H9 (cell line): ENCODE results near the gene RAF1. TPM values are rescaled to one million over a fixed set of nuclear protein-coding genes. Genes with fewer than 3 reads are reported as not detected.

Experiments
- DNase-seq: peaks from one replicate; pipeline ENCODE4 v3.0.0-alpha.2; 2017
- H2AFZ ChIP-seq: one replicate; pipeline ENCODE4 v1.6.1; 2013; ENCODE audit warnings: mild to moderate bottlenecking, low read length, control low read depth, moderate library complexity
- H2AK5ac ChIP-seq: 2 replicates; pipeline ENCODE4 v1.6.1; 2013; ENCODE audit warnings: low read length, control low read depth, mixed read lengths; ENCODE audit not compliant: insufficient read length
- H2BK120ac ChIP-seq: one replicate; pipeline ENCODE4 v1.6.1; 2013; ENCODE audit warnings: low read depth, mild to moderate bottlenecking, low read length, control low read depth, inconsistent platforms; ENCODE audit not compliant: poor library complexity, severe bottlenecking
- H2BK12ac ChIP-seq: 2 replicates; pipeline ENCODE4 v1.6.1; 2013; ENCODE audit warnings: low read length, control low read depth, mixed read lengths, low read depth; ENCODE audit not compliant: insufficient read length
- H2BK15ac ChIP-seq: 2 replicates; pipeline ENCODE4 v1.6.1; 2013; ENCODE audit warnings: low read depth, low read length, control low read depth
- H2BK20ac ChIP-seq: one replicate; pipeline ENCODE4 v1.6.1; 2013; ENCODE audit warnings: low read depth, mild to moderate bottlenecking, low read length, control low read depth, inconsistent platforms; ENCODE audit not compliant: poor library complexity, severe bottlenecking
- H2BK5ac ChIP-seq: 2 replicates; pipeline ENCODE4 v1.6.1; 2013; ENCODE audit warnings: low read length, control low read depth, mixed read lengths; ENCODE audit not compliant: insufficient read length
- H3K14ac ChIP-seq: 2 replicates; pipeline ENCODE4 v1.6.1; 2013; ENCODE audit warnings: low read length, control low read depth; ENCODE audit not compliant: insufficient read depth
- H3K18ac ChIP-seq: 2 replicates; pipeline ENCODE4 v1.6.1; 2013; ENCODE audit warnings: low read depth, mild to moderate bottlenecking, mixed read lengths, low read length, control low read depth; ENCODE audit not compliant: insufficient read length
- H3K23ac ChIP-seq: 2 replicates; pipeline ENCODE4 v1.6.1; 2013; ENCODE audit warnings: low read length, control low read depth, mixed read lengths, low read depth; ENCODE audit not compliant: insufficient read length
- H3K23me2 ChIP-seq: 2 replicates; pipeline ENCODE4 v1.6.1; 2013; ENCODE audit warnings: low read depth, mild to moderate bottlenecking, mixed read lengths, low read length, control low read depth; ENCODE audit not compliant: insufficient read length, poor library complexity, severe bottlenecking
- H3K27ac ChIP-seq: 2 replicates; pipeline ENCODE4 v1.5.1; 2013; ENCODE audit warnings: low read length, control low read depth, mixed read lengths, low read depth; ENCODE audit not compliant: insufficient read length
- H3K27me3 ChIP-seq: 2 replicates; pipeline ENCODE4 v1.6.1; 2013; ENCODE audit warnings: low read length, control low read depth, inconsistent platforms; ENCODE audit not compliant: insufficient read depth
- H3K4ac ChIP-seq: 2 replicates; pipeline ENCODE4 v1.6.1; 2013; ENCODE audit warnings: low read depth, mild to moderate bottlenecking, control low read depth, inconsistent platforms, low read length, moderate library complexity
- H3K4me1 ChIP-seq: 2 replicates; pipeline ENCODE4 v1.6.1; 2013; ENCODE audit warnings: low read length, control low read depth, inconsistent platforms; ENCODE audit not compliant: insufficient read depth
- H3K4me2 ChIP-seq: 2 replicates; pipeline ENCODE4 v1.6.1; 2013; ENCODE audit warnings: low read length, control low read depth, mixed read lengths; ENCODE audit not compliant: insufficient read length, insufficient read depth
- H3K56ac ChIP-seq: 2 replicates; pipeline ENCODE4 v1.6.1; 2013; ENCODE audit warnings: low read depth, mild to moderate bottlenecking, mixed read lengths, low read length, control low read depth; ENCODE audit not compliant: insufficient read length
- H3K79me1 ChIP-seq: 2 replicates; pipeline ENCODE4 v1.6.1; 2013; ENCODE audit warnings: low read depth, mild to moderate bottlenecking, moderate library complexity, low read length, control low read depth, inconsistent platforms; ENCODE audit not compliant: insufficient read depth, poor library complexity, severe bottlenecking
- H3K79me2 ChIP-seq: 2 replicates; pipeline ENCODE4 v1.6.1; 2013; ENCODE audit warnings: low read length, control low read depth, inconsistent platforms; ENCODE audit not compliant: insufficient read depth
- H3K9ac ChIP-seq: 2 replicates; pipeline ENCODE4 v1.6.1; 2013; ENCODE audit warnings: low read length, control low read depth, mixed read lengths; ENCODE audit not compliant: insufficient read length; ENCODE audit errors: extremely low read depth
- H3K9me3 ChIP-seq: one replicate; pipeline ENCODE4 v1.6.1; 2013; ENCODE audit warnings: low read depth, low read length, inconsistent platforms; ENCODE audit not compliant: control insufficient read depth
- H3T11ph ChIP-seq: one replicate; pipeline ENCODE4 v1.6.1; 2013; ENCODE audit warnings: mild to moderate bottlenecking, low read length, control low read depth, inconsistent platforms
- H4K20me1 ChIP-seq: one replicate; pipeline ENCODE4 v1.6.1; 2013; ENCODE audit not compliant: control insufficient read depth, insufficient read length, insufficient read depth
- H4K5ac ChIP-seq: 2 replicates; pipeline ENCODE4 v1.6.1; 2013; ENCODE audit warnings: low read depth, mild to moderate bottlenecking, mixed read lengths, low read length, control low read depth; ENCODE audit not compliant: insufficient read length
- H4K8ac ChIP-seq: replicated peaks from 2 replicates; pipeline ENCODE4 v1.6.1; 2013; ENCODE audit warnings: low read length, control low read depth, mixed read lengths, low read depth; ENCODE audit not compliant: insufficient read length
- H4K91ac ChIP-seq: 2 replicates; pipeline ENCODE4 v1.6.1; 2013; ENCODE audit warnings: low read depth, mild to moderate bottlenecking, moderate library complexity, mixed read lengths, low read length, control low read depth; ENCODE audit not compliant: insufficient read length
- H3K27ac Mint-ChIP-seq, 3 experiments: 2 replicates in 2 of 3; 3 replicates in 1 of 3; pipeline ENCODE4 v1.8.0; 2020 to 2021; ENCODE audit warnings: mixed read lengths in 3 of 3, mild to moderate bottlenecking in 1 of 3, moderate library complexity in 1 of 3
- H3K27me3 Mint-ChIP-seq: 2 replicates; pipeline ENCODE4 v1.8.0; 2021; ENCODE audit warnings: low read depth, mild to moderate bottlenecking, moderate library complexity, mixed read lengths
- H3K36me3 Mint-ChIP-seq, 3 experiments: 2 replicates in 2 of 3; 3 replicates in 1 of 3; pipeline ENCODE4 v1.8.0; 2020 to 2021; ENCODE audit warnings: low read depth in 3 of 3, mixed read lengths in 3 of 3; ENCODE audit not compliant: insufficient read depth in 1 of 3
- H3K4me1 Mint-ChIP-seq, 2 experiments: 2 replicates each; pipeline ENCODE4 v1.8.0; 2020; ENCODE audit warnings: mixed read lengths in 2 of 2
- H3K4me3 Mint-ChIP-seq, 2 experiments: 2 replicates in 1 of 2; 3 replicates in 1 of 2; pipeline ENCODE4 v1.8.0; 2020 to 2021; ENCODE audit warnings: mild to moderate bottlenecking in 2 of 2, mixed read lengths in 2 of 2, moderate library complexity in 1 of 2
- H3K9me3 Mint-ChIP-seq, 2 experiments: 2 replicates in 1 of 2; 3 replicates in 1 of 2; pipeline ENCODE4 v1.8.0; 2020; ENCODE audit warnings: mild to moderate bottlenecking in 2 of 2, mixed read lengths in 2 of 2, moderate library complexity in 1 of 2
- WGBS: extraction: QIAGEN DNeasy Blood & Tissue Kit; methylation state at CpG from one replicate; pipeline ENCODE4 v1.1.7; 2013; ENCODE audit warnings: missing lambda C conversion rate, low lambda C conversion rate, mixed read lengths; ENCODE audit not compliant: insufficient read length; ENCODE audit errors: extremely low coverage; 5-methylcytosine and 5-hydroxymethylcytosine counted together
- total RNA-seq: library from RNA; stranded (reverse); gene quantifications from 2 replicates; pipeline ENCODE4 v1.2.1, GENCODE V29; 2021
- TF ChIP-seq, protein P1 (sequence below): fragments of 200-600 bp; sonication (generic); conservative IDR thresholded peaks from 3 replicates; pipeline ENCODE4 v1.8.0; 2021; ENCODE audit warnings: antibody characterized with exemption, mild to moderate bottlenecking

The RAF1 gene
- total RNA-seq, 1 experiment from 2014 or later, result 112 TPM

DNA sequence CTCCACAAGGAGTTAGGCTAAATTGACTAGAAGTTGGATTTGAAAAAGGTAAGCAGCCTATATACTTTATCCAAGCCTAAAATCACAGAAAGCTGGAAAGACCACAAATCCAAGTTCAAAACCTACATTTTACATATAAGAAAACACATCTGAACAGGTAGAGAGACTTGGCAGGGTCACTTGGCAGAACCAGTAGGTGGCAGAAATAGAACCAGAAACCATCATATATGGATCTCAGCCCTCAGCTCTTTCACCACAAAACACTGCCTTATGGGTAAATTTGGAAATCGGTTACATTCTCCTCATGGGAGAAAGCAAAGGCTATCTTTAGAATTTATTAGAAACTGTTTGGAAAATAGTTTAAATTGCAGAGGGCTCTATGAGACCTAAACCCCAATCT, 62.8 kb downstream of the RAF1 start:
- Histone ChIP-seq H3K18ac (no peak overlapping the region), H4K20me1 (no peaks in the 10 kb centered on the region), H3K9me3 (no peaks in the 10 kb centered on the region), H2BK12ac (no peak overlapping the region), H2BK5ac (no peak overlapping the region), H3K23ac (no peak overlapping the region), H2AK5ac (no peak overlapping the region), H3K9ac (no peak overlapping the region), H3T11ph (no peak overlapping the region), H4K5ac (no peak overlapping the region), H2AFZ (no peak overlapping the region), H2BK15ac (no peak overlapping the region), H3K4ac (no peak overlapping the region), H3K79me1 (no peaks in the 10 kb centered on the region), H3K79me2 (no peaks in the 10 kb centered on the region), H4K8ac (no peak overlapping the region), H3K23me2 (no peaks in the 10 kb centered on the region), H3K4me1 (no peaks in the 10 kb centered on the region), H3K27me3 (no peaks in the 10 kb centered on the region), H3K14ac (no peak overlapping the region), H3K27ac (no peak overlapping the region), H2BK20ac (no peak overlapping the region), H3K56ac (no peak overlapping the region), H4K91ac (no peak overlapping the region), H3K4me2 (no peak overlapping the region), H2BK120ac (no peak overlapping the region)
- no peaks in the 10 kb centered on the region for H3K4me1 Mint-ChIP-seq
- no peaks in the 10 kb centered on the region for H3K9me3 Mint-ChIP-seq
- TF ChIP-seq, protein P1, sequence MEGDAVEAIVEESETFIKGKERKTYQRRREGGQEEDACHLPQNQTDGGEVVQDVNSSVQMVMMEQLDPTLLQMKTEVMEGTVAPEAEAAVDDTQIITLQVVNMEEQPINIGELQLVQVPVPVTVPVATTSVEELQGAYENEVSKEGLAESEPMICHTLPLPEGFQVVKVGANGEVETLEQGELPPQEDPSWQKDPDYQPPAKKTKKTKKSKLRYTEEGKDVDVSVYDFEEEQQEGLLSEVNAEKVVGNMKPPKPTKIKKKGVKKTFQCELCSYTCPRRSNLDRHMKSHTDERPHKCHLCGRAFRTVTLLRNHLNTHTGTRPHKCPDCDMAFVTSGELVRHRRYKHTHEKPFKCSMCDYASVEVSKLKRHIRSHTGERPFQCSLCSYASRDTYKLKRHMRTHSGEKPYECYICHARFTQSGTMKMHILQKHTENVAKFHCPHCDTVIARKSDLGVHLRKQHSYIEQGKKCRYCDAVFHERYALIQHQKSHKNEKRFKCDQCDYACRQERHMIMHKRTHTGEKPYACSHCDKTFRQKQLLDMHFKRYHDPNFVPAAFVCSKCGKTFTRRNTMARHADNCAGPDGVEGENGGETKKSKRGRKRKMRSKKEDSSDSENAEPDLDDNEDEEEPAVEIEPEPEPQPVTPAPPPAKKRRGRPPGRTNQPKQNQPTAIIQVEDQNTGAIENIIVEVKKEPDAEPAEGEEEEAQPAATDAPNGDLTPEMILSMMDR, result 0 out of 3 replicates have a peak, but pooled peaks have one; percentile 10
- WGBS, result no CpG with 5 or more reads among the region's 1 CpG
- no peak overlapping the region for H3K4me3 Mint-ChIP-seq
- peaks cover 31 to 72% (median 72%) of the 10 kb centered on the region in 3 experiments; a peak in 6 of 7 replicates for H3K36me3 Mint-ChIP-seq
- no peaks in the 10 kb centered on the region for H3K27me3 Mint-ChIP-seq
- no peak overlapping the region; a peak in 1 of 7 replicates for H3K27ac Mint-ChIP-seq
- no peak for DNase-seq
